ENCODE data around the gene EXOC3L1.

Gene EXOC3L1

GRCh38 chr16:67148221-67148620 lies 41.7 kb downstream of the EXOC3L1 start:
- no peak for DNase-seq (ENCODE audit: low spot score)

- DNase-seq (ENCODE audit: low spot score) = no peak
Measured at GRCh38 chr16:67147437-67148140, 42.3 kb downstream of the EXOC3L1 start.

- DNase-seq (ENCODE audit: low spot score) = peak; percentile 71
Measured at GRCh38 chr16:67146523-67147357, 43.2 kb downstream of the EXOC3L1 start.

GRCh38 chr16:67145746-67146145 lies 44.2 kb downstream of the EXOC3L1 start:
- no peak for DNase-seq (ENCODE audit: low spot score)

- DNase-seq (ENCODE audit: low spot score) = no peak
Measured at GRCh38 chr16:67144943-67145342, 45.0 kb downstream of the EXOC3L1 start.

GRCh38 chr16:67142342-67142741 lies 47.6 kb downstream of the EXOC3L1 start:
- no peak for DNase-seq (ENCODE audit: low spot score)

GRCh38 chr16:67141391-67141790 lies 48.5 kb downstream of the EXOC3L1 start:
- DNase-seq (ENCODE audit: low spot score) = no peak

GRCh38 chr16:67137605-67138004 lies 52.3 kb downstream of the EXOC3L1 start:
- DNase-seq (ENCODE audit: low spot score) = no peak
